Measurements from ENCODE around the gene ATP1A2. TPM values are rescaled to one million over a fixed set of nuclear protein-coding genes. Genes with fewer than 3 reads are reported as not detected.
A peak's percentile ranks its signal among the peaks of the same experiment; 100 is the strongest.
"Not testable (repeated sequence)": the region's sequence is repeated elsewhere in the genome, so short reads cannot be mapped to it uniquely, and the experiment has no call there.

Gene ATP1A2
- total RNA-seq, 2 donors from 2014 or later: 146 to 228 TPM

DNA sequence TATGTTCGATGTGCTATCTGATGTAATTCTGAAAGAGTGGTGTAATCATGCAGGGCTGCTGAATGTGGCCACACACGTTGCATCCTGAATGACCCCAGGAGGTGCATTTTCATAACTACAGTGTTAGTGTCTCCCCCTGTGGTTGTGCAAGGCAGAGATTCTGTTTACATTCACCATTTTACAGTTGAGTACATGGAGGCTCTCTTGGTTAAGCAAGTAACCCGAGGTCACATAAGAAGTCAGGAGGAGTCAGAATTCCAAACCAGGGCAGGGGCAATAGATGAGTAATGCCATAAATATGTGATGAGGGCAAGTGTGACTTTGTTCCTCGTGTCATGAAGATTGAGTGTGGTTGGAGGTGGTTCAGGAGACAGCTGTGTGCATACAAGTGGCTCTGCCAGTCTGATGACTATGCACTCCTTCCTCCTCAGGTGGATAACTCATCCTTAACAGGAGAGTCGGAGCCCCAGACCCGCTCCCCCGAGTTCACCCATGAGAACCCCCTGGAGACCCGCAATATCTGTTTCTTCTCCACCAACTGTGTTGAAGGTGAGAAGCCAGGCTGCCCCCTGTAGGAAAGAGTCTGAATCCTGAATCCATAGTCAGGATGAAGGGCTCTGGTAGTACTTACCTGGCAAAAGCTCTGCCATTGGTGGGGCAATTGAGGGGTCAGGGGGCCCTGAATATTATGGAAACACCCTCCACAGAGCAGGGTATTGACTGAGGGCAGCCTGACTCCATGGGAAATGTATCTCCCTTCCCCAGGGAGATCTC lies 9.3 kb downstream of the ATP1A2 start:
- Histone ChIP-seq H3K9me3 (no peaks in the 10 kb centered on the region), H3K27me3 (no peaks in the 10 kb centered on the region), H3K4me1 (peaks cover 0 to 44% of the 10 kb centered on the region in 2 donors), H3K4me3 (no peak overlapping the region), H3K27ac (peak overlapping the region; percentile 24 to 77), H3K36me3 (peaks cover 74% of the 10 kb centered on the region)
- DNase-seq (ENCODE audit: low spot score): no peak
- TF ChIP-seq, protein P1, sequence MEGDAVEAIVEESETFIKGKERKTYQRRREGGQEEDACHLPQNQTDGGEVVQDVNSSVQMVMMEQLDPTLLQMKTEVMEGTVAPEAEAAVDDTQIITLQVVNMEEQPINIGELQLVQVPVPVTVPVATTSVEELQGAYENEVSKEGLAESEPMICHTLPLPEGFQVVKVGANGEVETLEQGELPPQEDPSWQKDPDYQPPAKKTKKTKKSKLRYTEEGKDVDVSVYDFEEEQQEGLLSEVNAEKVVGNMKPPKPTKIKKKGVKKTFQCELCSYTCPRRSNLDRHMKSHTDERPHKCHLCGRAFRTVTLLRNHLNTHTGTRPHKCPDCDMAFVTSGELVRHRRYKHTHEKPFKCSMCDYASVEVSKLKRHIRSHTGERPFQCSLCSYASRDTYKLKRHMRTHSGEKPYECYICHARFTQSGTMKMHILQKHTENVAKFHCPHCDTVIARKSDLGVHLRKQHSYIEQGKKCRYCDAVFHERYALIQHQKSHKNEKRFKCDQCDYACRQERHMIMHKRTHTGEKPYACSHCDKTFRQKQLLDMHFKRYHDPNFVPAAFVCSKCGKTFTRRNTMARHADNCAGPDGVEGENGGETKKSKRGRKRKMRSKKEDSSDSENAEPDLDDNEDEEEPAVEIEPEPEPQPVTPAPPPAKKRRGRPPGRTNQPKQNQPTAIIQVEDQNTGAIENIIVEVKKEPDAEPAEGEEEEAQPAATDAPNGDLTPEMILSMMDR (IDR thresholded peaks at IDR 0.05): no peak

DNA sequence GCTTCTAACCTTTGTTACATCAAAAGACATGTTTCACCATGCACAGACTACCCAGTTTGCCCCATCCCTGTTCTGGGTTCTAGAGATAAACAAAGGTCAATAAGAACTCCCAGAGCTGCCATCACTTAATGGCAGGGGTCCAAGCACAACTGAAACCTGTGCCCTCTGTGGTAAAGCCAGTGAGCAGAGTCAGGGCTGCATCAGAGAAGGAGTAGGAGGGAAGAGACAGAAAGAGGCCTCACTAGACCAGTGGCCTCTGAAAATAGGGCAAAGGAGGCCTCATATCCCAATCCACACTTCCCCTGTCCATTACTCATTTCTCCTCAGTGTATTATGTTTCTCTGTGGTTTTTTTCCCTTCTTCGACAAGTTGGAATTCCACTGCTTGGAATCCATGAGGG lies 10.2 kb downstream of the ATP1A2 start:
- DNase-seq (ENCODE audit: low spot score): no peak
- Histone ChIP-seq H3K27me3 (no peaks in the 10 kb centered on the region), H3K27ac (peak overlapping the region in 1 of 2 donors; percentile 77), H3K4me1 (peaks cover 0 to 51% of the 10 kb centered on the region in 2 donors), H3K4me3 (no peak overlapping the region), H3K9me3 (no peaks in the 10 kb centered on the region), H3K36me3 (peaks cover 81% of the 10 kb centered on the region)
- TF ChIP-seq, protein P1 (IDR thresholded peaks at IDR 0.05): no peak

DNA sequence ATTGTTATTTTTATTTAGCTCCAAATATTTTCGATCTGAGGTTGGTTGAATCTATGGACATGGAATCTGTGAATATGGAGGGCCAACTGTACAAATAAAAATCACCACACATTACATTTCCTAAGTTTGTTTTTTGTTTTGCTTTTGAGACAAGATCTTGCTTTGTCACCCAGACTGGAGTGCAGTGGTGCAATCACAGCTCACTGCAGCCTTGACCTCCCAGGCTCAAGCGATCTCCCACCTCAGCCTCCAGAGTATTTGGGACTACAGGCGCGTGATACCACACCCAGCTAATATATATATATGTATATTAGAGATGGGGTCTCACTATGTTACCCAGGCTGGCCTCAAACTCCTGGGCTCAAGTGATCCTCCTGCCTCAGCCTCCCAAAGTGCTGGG lies 10.8 kb downstream of the ATP1A2 start:
- Histone ChIP-seq H3K27ac (peak overlapping the region in 1 of 2 donors; percentile 77), H3K4me1 (peaks cover 0 to 57% of the 10 kb centered on the region in 2 donors), H3K36me3 (peaks cover 81% of the 10 kb centered on the region)
- not testable (repeated sequence) for H3K9me3 ChIP-seq; H3K4me3 ChIP-seq; DNase-seq (ENCODE audit: low spot score); H3K27me3 ChIP-seq

DNA sequence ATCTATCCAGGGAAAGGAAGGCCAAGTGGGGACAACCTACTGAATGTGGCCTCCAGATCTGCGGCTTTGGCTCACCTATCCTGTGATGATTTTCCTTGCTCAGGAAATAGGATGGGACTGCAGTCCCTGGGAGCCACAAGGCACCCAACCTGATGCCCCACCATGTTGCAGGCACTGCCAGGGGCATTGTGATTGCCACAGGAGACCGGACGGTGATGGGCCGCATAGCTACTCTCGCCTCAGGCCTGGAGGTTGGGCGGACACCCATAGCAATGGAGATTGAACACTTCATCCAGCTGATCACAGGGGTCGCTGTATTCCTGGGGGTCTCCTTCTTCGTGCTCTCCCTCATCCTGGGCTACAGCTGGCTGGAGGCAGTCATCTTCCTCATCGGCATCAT lies 11.8 kb downstream of the ATP1A2 start:
- Histone ChIP-seq H3K4me1 (peaks cover 0 to 67% of the 10 kb centered on the region in 2 donors), H3K36me3 (peaks cover 71% of the 10 kb centered on the region), H3K4me3 (no peak overlapping the region), H3K27me3 (no peaks in the 10 kb centered on the region), H3K27ac (peak overlapping the region; percentile 65 to 91), H3K9me3 (no peaks in the 10 kb centered on the region)
- DNase-seq (ENCODE audit: low spot score): no peak
- TF ChIP-seq, protein P1 (IDR thresholded peaks at IDR 0.05): no peak

DNA sequence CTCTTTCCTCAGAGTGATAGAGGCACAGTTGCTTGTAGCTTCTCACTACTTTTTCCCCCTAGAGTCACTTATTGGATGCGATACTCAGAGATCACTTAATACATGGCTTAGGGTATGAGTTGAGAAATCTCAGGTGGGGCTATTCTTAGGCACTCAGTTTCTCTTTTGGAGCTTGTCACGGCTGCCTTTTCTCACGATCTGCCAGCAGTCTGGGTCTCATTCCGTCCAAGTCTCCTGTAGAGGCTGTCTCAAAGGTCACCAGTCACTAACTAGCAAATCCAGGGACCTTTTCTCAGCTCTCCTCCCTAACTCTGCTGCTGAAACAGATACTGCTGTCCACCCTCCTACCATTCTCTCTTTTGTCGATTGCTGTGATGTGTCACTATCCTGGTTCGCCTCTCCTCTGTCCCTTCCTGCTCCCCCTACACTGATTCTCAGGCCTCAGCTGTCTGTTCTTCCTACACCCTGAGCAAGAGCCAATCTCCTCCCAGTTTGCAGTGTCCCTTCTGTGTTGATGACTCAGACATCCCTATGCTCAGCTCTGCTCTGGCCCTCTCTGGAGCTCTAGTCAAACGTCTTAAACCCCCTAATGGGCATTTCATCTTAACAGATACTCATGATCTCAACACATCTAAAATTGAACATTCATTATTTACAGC lies 12.4 kb downstream of the ATP1A2 start:
- no peak overlapping the region for H3K4me3 ChIP-seq
- no peaks in the 10 kb centered on the region for H3K27me3 ChIP-seq
- no peaks in the 10 kb centered on the region for H3K9me3 ChIP-seq
- peaks cover 75% of the 10 kb centered on the region for H3K36me3 ChIP-seq
- H3K4me1 ChIP-seq: peaks cover 0 to 73% of the 10 kb centered on the region in 2 donors
- DNase-seq (ENCODE audit: low spot score): no peak
- H3K27ac ChIP-seq: peak overlapping the region; percentile 65 to 91
- TF ChIP-seq, protein P1 (IDR thresholded peaks at IDR 0.05): no peak

DNA sequence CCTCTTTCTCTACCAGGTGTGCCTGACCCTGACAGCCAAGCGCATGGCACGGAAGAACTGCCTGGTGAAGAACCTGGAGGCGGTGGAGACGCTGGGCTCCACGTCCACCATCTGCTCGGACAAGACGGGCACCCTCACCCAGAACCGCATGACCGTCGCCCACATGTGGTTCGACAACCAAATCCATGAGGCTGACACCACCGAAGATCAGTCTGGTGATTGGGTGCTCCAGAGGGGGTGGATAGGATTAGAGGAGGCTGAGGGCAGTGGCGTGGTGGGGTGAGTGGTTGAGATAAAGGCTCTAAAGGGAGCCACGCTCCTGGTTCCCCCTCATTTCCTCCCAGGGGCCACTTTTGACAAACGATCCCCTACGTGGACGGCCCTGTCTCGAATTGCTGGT lies 13.1 kb downstream of the ATP1A2 start:
- Histone ChIP-seq H3K27ac (peak overlapping the region; percentile 65 to 91), H3K9me3 (no peaks in the 10 kb centered on the region), H3K27me3 (no peaks in the 10 kb centered on the region), H3K36me3 (peaks cover 78% of the 10 kb centered on the region), H3K4me3 (no peak overlapping the region), H3K4me1 (peaks cover 0 to 74% of the 10 kb centered on the region in 2 donors)
- no peak for DNase-seq (ENCODE audit: low spot score)
- TF ChIP-seq, protein P1 (IDR thresholded peaks at IDR 0.05): no peak
